Adrenal gland (tissue), 12 donors: ENCODE data around the gene WIF1. TPM values are rescaled to one million over a fixed set of nuclear protein-coding genes. Genes with fewer than 3 reads are reported as not detected.

Experiments
- DNase-seq, 7 donors: peaks; one replicate each; pipeline ENCODE4 v3.0.0-alpha.2; 2019 to 2020
- H3K27ac ChIP-seq, 5 donors: fragments of 200-600 bp; sonication (generic) in 4 of 5; 1 replicate in 3 of 5; 2 replicates in 2 of 5; pipeline versions ENCODE4 v1.5.1 to v1.8.0; 2016 to 2020; ENCODE audit warnings: mild to moderate bottlenecking in 1 of 5
- H3K27me3 ChIP-seq: fragments of 200-600 bp; 2 replicates; pipeline ENCODE4 v1.8.0; 2021
- H3K36me3 ChIP-seq, 2 donors: fragments of 200-600 bp; replicated peaks in 1 of 2; 1 replicate in 1 of 2; 2 replicates in 1 of 2; pipeline versions ENCODE4 v1.5.1 to v1.8.0; 2018 to 2022
- H3K4me1 ChIP-seq, 2 donors: fragments of 200-600 bp; replicated peaks in 1 of 2; 1 replicate in 1 of 2; 2 replicates in 1 of 2; pipeline versions ENCODE4 v1.5.1 to v1.8.0; 2018 to 2021
- H3K4me3 ChIP-seq, 4 donors: fragments of 200-600 bp; sonication (generic) in 3 of 4; one replicate each; pipeline ENCODE4 v1.5.1; 2016 to 2018
- H3K9me3 ChIP-seq, 3 donors: fragments of 200-600 bp; sonication (generic) in 1 of 3; replicated peaks in 1 of 3; 1 replicate in 2 of 3; 2 replicates in 1 of 3; pipeline versions ENCODE4 v1.5.1 to v1.8.0; 2016 to 2021
- POLR2A ChIP-seq, 2 donors: fragments of 450-650 bp; IDR thresholded peaks; one replicate each; pipeline ENCODE4 v1.6.1; 2017; ENCODE audit warnings: antibody characterized with exemption in 2 of 2, mild to moderate bottlenecking in 2 of 2, moderate library complexity in 1 of 2
- WGBS, 4 donors: extraction: QIAGEN DNeasy Blood & Tissue Kit in 2 of 4; methylation state at CpG; one replicate each; pipeline versions ENCODE4 v1.1.5 to v1.1.7; 2013 to 2017; 5-methylcytosine and 5-hydroxymethylcytosine counted together
- intact Hi-C, 2 donors: fragments of 100-400 bp; cut with DNase I; formaldehyde crosslinking; loops; one replicate each; pipeline versions ENCODE4 v1.14.1 to v1.15.0; 2022 to 2023
- polyA plus RNA-seq, 3 donors: library from polyadenylated mRNA; stranded (reverse); fragments of 200-250 nt in 2 of 3; fragments of 350-450 nt in 1 of 3; fragmentation: Illumina TruSeq in 1 of 3; extraction: RNeasy Lipid Tissue Mini Kit (QIAGEN cat#74804) in 1 of 3; gene quantifications; one replicate each; pipeline ENCODE4 v1.2.3, GENCODE V29; 2013 to 2014
- small RNA-seq, 2 donors: library from RNA; depleted of rRNA; stranded (forward); fragments of <200 nt; gene quantifications; one replicate each; pipeline ENCODE3, GENCODE V24; 2016
- total RNA-seq, 9 donors: library from RNA; depleted of rRNA in 4 of 9; stranded (reverse); fragments of >200 nt in 4 of 9; fragments of 120-200 nt in 1 of 9; fragmentation: NEBNext Ultra II Directional in 1 of 9; extraction: Animal tissue kit (Norgen Biotek cat#: 25700) in 1 of 9; gene quantifications; one replicate each; pipeline versions ENCODE4 v1.1.0 to v1.2.4, GENCODE V29; 2013 to 2023
- TF ChIP-seq, protein P1 (sequence below), 6 experiments: fragments of 450-650 bp in 4 of 6; fragments of 200-600 bp in 2 of 6; sonication (generic) in 1 of 6; IDR thresholded peaks; 1 replicate in 5 of 6; 2 replicates in 1 of 6; pipeline versions ENCODE4 v1.5.1 to v1.8.0; 2016 to 2021; ENCODE audit warnings: antibody characterized with exemption in 6 of 6, mild to moderate bottlenecking in 2 of 6, moderate library complexity in 1 of 6
- donor health status: healthy with polysubstance abuse.
- donor health status: Bipolar disorder and iron deficiency.
- donor health status: DM: yes; HTN: yes; CAD: no.
- donor health status: DM: no; HTN: no; CAD: no.
- donor health status: DM: no; HTN: no; CAD: no.
- donor health status: DM: yes; HTN: yes; CAD: no.

Gene WIF1
- total and polyA plus RNA-seq, 12 donors: 0.12 to 3.8 (median 0.51) TPM; not detected in 3

- Histone ChIP-seq H3K4me1 (no peaks in the 10 kb centered on the region), H3K4me3 (no peak overlapping the region), H3K9me3 (no peaks in the 10 kb centered on the region), H3K27me3 (no peaks in the 10 kb centered on the region), H3K27ac (no peak overlapping the region), H3K36me3 (no peaks in the 10 kb centered on the region)
- intact Hi-C loops: no loop called here
- TF ChIP-seq, protein P1, sequence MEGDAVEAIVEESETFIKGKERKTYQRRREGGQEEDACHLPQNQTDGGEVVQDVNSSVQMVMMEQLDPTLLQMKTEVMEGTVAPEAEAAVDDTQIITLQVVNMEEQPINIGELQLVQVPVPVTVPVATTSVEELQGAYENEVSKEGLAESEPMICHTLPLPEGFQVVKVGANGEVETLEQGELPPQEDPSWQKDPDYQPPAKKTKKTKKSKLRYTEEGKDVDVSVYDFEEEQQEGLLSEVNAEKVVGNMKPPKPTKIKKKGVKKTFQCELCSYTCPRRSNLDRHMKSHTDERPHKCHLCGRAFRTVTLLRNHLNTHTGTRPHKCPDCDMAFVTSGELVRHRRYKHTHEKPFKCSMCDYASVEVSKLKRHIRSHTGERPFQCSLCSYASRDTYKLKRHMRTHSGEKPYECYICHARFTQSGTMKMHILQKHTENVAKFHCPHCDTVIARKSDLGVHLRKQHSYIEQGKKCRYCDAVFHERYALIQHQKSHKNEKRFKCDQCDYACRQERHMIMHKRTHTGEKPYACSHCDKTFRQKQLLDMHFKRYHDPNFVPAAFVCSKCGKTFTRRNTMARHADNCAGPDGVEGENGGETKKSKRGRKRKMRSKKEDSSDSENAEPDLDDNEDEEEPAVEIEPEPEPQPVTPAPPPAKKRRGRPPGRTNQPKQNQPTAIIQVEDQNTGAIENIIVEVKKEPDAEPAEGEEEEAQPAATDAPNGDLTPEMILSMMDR (IDR thresholded peaks at IDR 0.05): no peak
- TF ChIP-seq POLR2A (IDR thresholded peaks at IDR 0.05): no peak
- WGBS, 4 donors: 84 to 92% (median 88%) methylated on average over 2 of the region's 2 CpGs
- DNase-seq: no peak
Observed at GRCh38 chr12:65005716-65006115, 115.4 kb downstream of the WIF1 start.

DNA sequence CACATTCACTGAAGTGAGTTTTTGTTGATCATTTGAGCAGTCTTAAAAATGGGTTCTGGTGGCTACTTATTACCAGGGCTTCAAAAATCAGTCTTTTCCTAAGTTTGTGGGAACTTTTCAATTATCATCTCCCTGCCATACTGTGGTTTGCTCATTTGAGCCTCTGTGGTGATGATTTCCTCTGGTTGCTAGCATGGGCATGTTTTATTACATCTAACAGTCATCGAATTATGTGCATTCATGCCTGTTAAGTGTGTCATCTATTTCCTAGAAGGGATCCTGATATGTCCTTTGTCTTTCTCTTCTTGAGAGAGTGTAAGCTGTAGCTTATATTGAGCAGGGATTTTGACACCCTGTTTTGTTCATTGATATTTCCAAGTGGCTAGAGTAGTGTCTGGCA, 116.8 kb downstream of the WIF1 start:
- Histone ChIP-seq H3K36me3 (no peaks in the 10 kb centered on the region), H3K27ac (no peak overlapping the region), H3K4me3 (no peak overlapping the region), H3K4me1 (no peaks in the 10 kb centered on the region), H3K9me3 (no peaks in the 10 kb centered on the region), H3K27me3 (no peaks in the 10 kb centered on the region)
- no peak for TF ChIP-seq POLR2A (IDR thresholded peaks at IDR 0.05)
- TF ChIP-seq, protein P1 (IDR thresholded peaks at IDR 0.05): no peak
- WGBS, 4 donors: 75 to 86% (median 79%) methylated on average over 1 of the region's 1 CpG
- no peak for DNase-seq
- intact Hi-C loops: no loop called here

Small RNA genes lying within 50 kb of the gene (small RNA-seq; reads per million reads assigned to genes)
- gene RNU6-166P: 0 reads per million in 2 donors

Other genes starting within 250 kb of the WIF1 start
- gene LEMD3, start 48.3 kb upstream of the WIF1 start, total RNA-seq: 10 to 100 TPM; 17.8 to 52.1 (median 26.4) TPM
- gene LEMD3, start 48.3 kb upstream of the WIF1 start, polyA plus RNA-seq: 10 to 100 TPM in 2 of 3 donors, 1 to 10 TPM in 1; 7.1 to 15.7 (median 10.5) TPM
- gene MSRB3, start 157.4 kb upstream of the WIF1 start, total RNA-seq: 10 to 100 TPM in 6 of 9 donors, 1 to 10 TPM in 3; 5.5 to 23.8 (median 12.3) TPM
- 1 to 10 TPM; 7.2 to 9.0 (median 7.9) TPM for gene MSRB3, start 157.4 kb upstream of the WIF1 start, polyA plus RNA-seq